Caco-2 (cell line): ENCODE data around the gene KBTBD8. TPM values are rescaled to one million over a fixed set of nuclear protein-coding genes. Genes with fewer than 3 reads are reported as not detected.

Experiments used
- BruUV-seq: library from RNA; stranded (reverse); fragments of 400-500 nt; replicated peaks from 2 replicates; lab custom pipeline; 2021; lab: Mats Ljungman, UMichigan
- CTCF ChIA-PET: fragments of 300-600 bp; sonication (Branson Sonifier 250); formaldehyde crosslinking; loops from one replicate; lab custom pipeline; 2022; ENCODE audit warnings: antibody characterized with exemption; lab: Charles Lee
- POLR2A ChIA-PET: fragments of 300-600 bp; sonication (Branson Sonifier 250); formaldehyde crosslinking; loops from one replicate; lab custom pipeline; 2022; ENCODE audit warnings: antibody characterized with exemption; lab: Charles Lee
- DNase-seq, 2 experiments: peaks; one replicate each; pipeline versions ENCODE4 v3.0.0 to v3.0.0-alpha.2; 2020 to 2022
- H3K27me3 ChIP-seq: replicated peaks from 2 replicates; pipeline ENCODE4 v1.6.0; 2011; ENCODE audit warnings: low read length; ENCODE audit not compliant: control insufficient read depth, insufficient read depth
- H3K36me3 ChIP-seq: 2 replicates; pipeline ENCODE4 v1.5.1; 2011; ENCODE audit warnings: low read length; ENCODE audit not compliant: control insufficient read depth, insufficient read depth
- H3K4me1 ChIP-seq: fragments of 250-450 bp; sonication (Bioruptor Pico); 2 replicates; pipeline ENCODE4 v1.5.1; 2020; ENCODE audit warnings: mild to moderate bottlenecking
- H3K4me3 ChIP-seq: 2 replicates; pipeline ENCODE4 v1.5.1; 2011; ENCODE audit warnings: low read depth, mild to moderate bottlenecking, control low read depth, low read length
- H3K9me3 ChIP-seq: fragments of 250-450 bp; sonication (Bioruptor Pico); 2 replicates; pipeline ENCODE4 v1.5.1; 2020; ENCODE audit warnings: mild to moderate bottlenecking, moderate library complexity
- H3K27ac Mint-ChIP-seq: one replicate; pipeline ENCODE4 v1.8.0; 2022; ENCODE audit warnings: mixed read lengths; ENCODE audit not compliant: unreplicated experiment
- H3K27me3 Mint-ChIP-seq: one replicate; pipeline ENCODE4 v1.8.0; 2022; ENCODE audit warnings: mixed read lengths; ENCODE audit not compliant: insufficient read depth, unreplicated experiment
- H3K36me3 Mint-ChIP-seq: one replicate; pipeline ENCODE4 v1.8.0; 2022; ENCODE audit warnings: mild to moderate bottlenecking, mixed read lengths; ENCODE audit not compliant: insufficient read depth, unreplicated experiment
- H3K4me1 Mint-ChIP-seq: one replicate; pipeline ENCODE4 v1.8.0; 2022; ENCODE audit warnings: low read depth, mixed read lengths; ENCODE audit not compliant: unreplicated experiment
- H3K4me3 Mint-ChIP-seq: one replicate; pipeline ENCODE4 v1.8.0; 2022; ENCODE audit warnings: mild to moderate bottlenecking, moderate library complexity, mixed read lengths; ENCODE audit not compliant: unreplicated experiment
- H3K9me3 Mint-ChIP-seq: one replicate; pipeline ENCODE4 v1.8.0; 2022; ENCODE audit warnings: mixed read lengths; ENCODE audit not compliant: unreplicated experiment
- intact Hi-C: fragments of 100-400 bp; cut with micrococcal nuclease; formaldehyde crosslinking; loops from one replicate; pipeline ENCODE4 v1.10.0; 2022; ENCODE audit not compliant: unreplicated experiment
- total RNA-seq: library from RNA; stranded (reverse); gene quantifications from 2 replicates; pipeline ENCODE4 v1.2.3, GENCODE V29; 2022
- TF ChIP-seq, protein P1 (sequence below), 2 experiments: fragments of 200-600 bp in 1 of 2; IDR thresholded peaks; 1 replicate in 1 of 2; 2 replicates in 1 of 2; pipeline versions ENCODE4 v1.5.1 to v1.8.0; 2011 to 2022; ENCODE audit warnings: antibody characterized with exemption in 1 of 2, control low read depth in 1 of 2, inconsistent platforms in 1 of 2, low read depth in 1 of 2, low read length in 1 of 2, mild to moderate bottlenecking in 1 of 2, moderate library complexity in 1 of 2; ENCODE audit not compliant: insufficient read depth in 1 of 2, severe bottlenecking in 1 of 2, unreplicated experiment in 1 of 2

Gene KBTBD8
- total RNA-seq, 1 experiment from 2014 or later, result 6.8 TPM

DNA sequence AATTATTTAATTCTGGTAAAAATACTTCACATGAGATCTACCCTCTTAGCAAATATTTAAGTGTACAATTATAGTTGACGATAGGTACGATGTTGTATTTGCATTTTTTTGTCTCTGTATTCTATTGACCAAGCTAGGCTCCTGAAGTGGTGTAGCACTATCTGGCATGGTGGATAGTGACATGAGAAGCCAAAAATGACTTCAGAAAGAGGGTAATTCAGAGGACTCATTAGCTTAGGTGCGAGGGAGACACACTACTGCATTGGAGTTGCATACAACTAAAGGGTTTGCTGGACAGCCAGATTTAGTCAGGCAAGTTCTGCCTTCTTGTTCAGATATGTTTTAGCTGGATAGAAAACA is 50.6 kb downstream of the KBTBD8 start:
- intact Hi-C loops, result no loop called here
- Mint-ChIP-seq H3K27ac (no peak overlapping the region), H3K4me3 (no peak overlapping the region), H3K36me3 (no peaks in the 10 kb centered on the region), H3K27me3 (peaks cover 10% of the 10 kb centered on the region), H3K4me1 (no peaks in the 10 kb centered on the region), H3K9me3 (no peaks in the 10 kb centered on the region)
- no TSS peak for BruUV-seq
- Histone ChIP-seq H3K4me3 (no peak overlapping the region), H3K4me1 (no peaks in the 10 kb centered on the region), H3K36me3 (no peaks in the 10 kb centered on the region), H3K9me3 (no peaks in the 10 kb centered on the region; the same call in 1 of the 2 replicates), H3K27me3 (no peaks in the 10 kb centered on the region)
- CTCF ChIA-PET, result no interaction called here
- no peak for DNase-seq
- TF ChIP-seq, protein P1, sequence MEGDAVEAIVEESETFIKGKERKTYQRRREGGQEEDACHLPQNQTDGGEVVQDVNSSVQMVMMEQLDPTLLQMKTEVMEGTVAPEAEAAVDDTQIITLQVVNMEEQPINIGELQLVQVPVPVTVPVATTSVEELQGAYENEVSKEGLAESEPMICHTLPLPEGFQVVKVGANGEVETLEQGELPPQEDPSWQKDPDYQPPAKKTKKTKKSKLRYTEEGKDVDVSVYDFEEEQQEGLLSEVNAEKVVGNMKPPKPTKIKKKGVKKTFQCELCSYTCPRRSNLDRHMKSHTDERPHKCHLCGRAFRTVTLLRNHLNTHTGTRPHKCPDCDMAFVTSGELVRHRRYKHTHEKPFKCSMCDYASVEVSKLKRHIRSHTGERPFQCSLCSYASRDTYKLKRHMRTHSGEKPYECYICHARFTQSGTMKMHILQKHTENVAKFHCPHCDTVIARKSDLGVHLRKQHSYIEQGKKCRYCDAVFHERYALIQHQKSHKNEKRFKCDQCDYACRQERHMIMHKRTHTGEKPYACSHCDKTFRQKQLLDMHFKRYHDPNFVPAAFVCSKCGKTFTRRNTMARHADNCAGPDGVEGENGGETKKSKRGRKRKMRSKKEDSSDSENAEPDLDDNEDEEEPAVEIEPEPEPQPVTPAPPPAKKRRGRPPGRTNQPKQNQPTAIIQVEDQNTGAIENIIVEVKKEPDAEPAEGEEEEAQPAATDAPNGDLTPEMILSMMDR (IDR thresholded peaks at IDR 0.05; ENCODE audit: insufficient read depth in 1 of 2, low read depth in 1 of 2, low read length in 1 of 2, severe bottlenecking in 1 of 2, unreplicated experiment in 1 of 2), result no peak
- POLR2A ChIA-PET, result no interaction called here

DNA sequence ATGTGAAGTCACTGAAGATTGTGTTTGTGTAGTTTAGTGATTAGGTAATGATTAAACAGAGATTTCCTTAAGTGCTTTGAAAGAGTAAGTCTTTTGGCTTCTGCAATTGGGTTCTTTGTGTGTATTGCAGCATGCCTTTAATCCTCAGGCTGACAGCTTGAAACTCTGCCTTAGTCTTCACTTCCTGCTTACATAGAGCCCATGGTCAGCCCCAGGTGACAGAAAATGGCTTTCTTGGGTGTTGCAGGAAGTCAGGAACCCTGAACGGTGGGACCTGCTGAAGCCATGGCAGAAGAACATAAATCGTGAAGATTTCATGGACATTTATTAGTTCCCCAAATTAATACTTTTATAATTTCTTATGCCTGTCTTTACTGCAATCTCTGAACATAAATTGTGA is 61.3 kb downstream of the KBTBD8 start:
- Histone ChIP-seq H3K27me3 (no peaks in the 10 kb centered on the region), H3K9me3 (no peaks in the 10 kb centered on the region), H3K4me1 (no peaks in the 10 kb centered on the region), H3K4me3 (no peak overlapping the region), H3K36me3 (no peaks in the 10 kb centered on the region)
- DNase-seq, result no peak
- intact Hi-C loops, result no loop called here
- ChIA-PET CTCF (no interaction called here), POLR2A (no interaction called here)
- BruUV-seq, result no TSS peak
- TF ChIP-seq, protein P1 (IDR thresholded peaks at IDR 0.05; ENCODE audit: insufficient read depth in 1 of 2, low read depth in 1 of 2, low read length in 1 of 2, severe bottlenecking in 1 of 2, unreplicated experiment in 1 of 2), result no peak
- no peaks in the 10 kb centered on the region for H3K36me3 Mint-ChIP-seq
- no peak overlapping the region for H3K4me3 Mint-ChIP-seq
- H3K27ac Mint-ChIP-seq, result no peak overlapping the region
- H3K9me3 Mint-ChIP-seq, result no peaks in the 10 kb centered on the region
- no peaks in the 10 kb centered on the region for H3K4me1 Mint-ChIP-seq
- peaks cover 14% of the 10 kb centered on the region for H3K27me3 Mint-ChIP-seq
